Ishikawa (cell line): Measurements from ENCODE around the gene PRELID1.

Experiments used
- CEBPB ChIP-seq: IDR thresholded peaks from 2 replicates; pipeline ENCODE4 v1.6.1; 2012
- CREB1 ChIP-seq: IDR thresholded peaks from 2 replicates; pipeline ENCODE4 v1.6.1; 2012; ENCODE audit warnings: low read depth
- EGR1 ChIP-seq: IDR thresholded peaks from 2 replicates; pipeline ENCODE4 v1.6.1; 2012
- EP300 ChIP-seq: IDR thresholded peaks from 2 replicates; pipeline ENCODE4 v1.6.1; 2012; ENCODE audit warnings: borderline replicate concordance
- FOXM1 ChIP-seq: IDR thresholded peaks from 2 replicates; pipeline ENCODE4 v1.6.1; 2012; ENCODE audit warnings: low read depth, borderline replicate concordance
- MAX ChIP-seq: IDR thresholded peaks from 2 replicates; pipeline ENCODE4 v1.6.1; 2012
- NFIC ChIP-seq: IDR thresholded peaks from 2 replicates; pipeline ENCODE4 v1.6.1; 2012
- RAD21 ChIP-seq: IDR thresholded peaks from 2 replicates; pipeline ENCODE4 v1.6.1; 2012; ENCODE audit warnings: low read depth
- REST ChIP-seq: IDR thresholded peaks from 2 replicates; pipeline ENCODE4 v1.6.1; 2012; ENCODE audit warnings: low read depth, mild to moderate bottlenecking
- TAF1 ChIP-seq: IDR thresholded peaks from 2 replicates; pipeline ENCODE4 v1.6.1; 2012; ENCODE audit warnings: low read depth, mild to moderate bottlenecking
- TCF12 ChIP-seq: IDR thresholded peaks from 2 replicates; pipeline ENCODE4 v1.6.1; 2012; ENCODE audit warnings: low read depth
- TEAD4 ChIP-seq: IDR thresholded peaks from 2 replicates; pipeline ENCODE4 v1.6.1; 2012
- USF1 ChIP-seq: IDR thresholded peaks from 2 replicates; pipeline ENCODE4 v1.6.1; 2012
- YY1 ChIP-seq: IDR thresholded peaks from 2 replicates; pipeline ENCODE4 v1.6.1; 2012; ENCODE audit warnings: low read depth
- ZBTB7A ChIP-seq: IDR thresholded peaks from 2 replicates; pipeline ENCODE4 v1.6.1; 2012; ENCODE audit warnings: low read depth

Gene PRELID1

GRCh38 chr5:177354256-177354655, 50.7 kb downstream of the PRELID1 start:
- TF ChIP-seq ZBTB7A (no peak), CEBPB (no peak), FOXM1 (no peak), RAD21 (no peak), CREB1 (no peak), TCF12 (no peak), TAF1 (no peak), REST (no peak), MAX (no peak), USF1 (no peak), EGR1 (no peak), EP300 (no peak), YY1 (no peak), TEAD4 (no peak), NFIC (no peak)

- TF ChIP-seq CREB1 (no peak), CEBPB (no peak), EP300 (no peak), ZBTB7A (no peak), TEAD4 (no peak), MAX (no peak), TCF12 (no peak), YY1 (no peak), TAF1 (no peak), REST (no peak), EGR1 (no peak), RAD21 (no peak), USF1 (no peak), NFIC (no peak), FOXM1 (no peak)
Observed at GRCh38 chr5:177354711-177355110, 51.1 kb downstream of the PRELID1 start.

GRCh38 chr5:177355162-177355867, 51.7 kb downstream of the PRELID1 start:
- TF ChIP-seq TEAD4 = no peak
- no peak for TF ChIP-seq RAD21
- no peak for TF ChIP-seq YY1
- TF ChIP-seq CREB1 = no peak
- TF ChIP-seq USF1 = no peak
- no peak for TF ChIP-seq TCF12
- no peak for TF ChIP-seq TAF1

GRCh38 chr5:177355868-177356168, 52.2 kb downstream of the PRELID1 start:
- TF ChIP-seq MAX = peak; percentile 28; the same call in 1 of the 2 replicates
- peak; percentile 79 for TF ChIP-seq USF1
- no peak for TF ChIP-seq YY1
